Measurements from ENCODE around the gene EDDM3A.

EDDM3A gene

DNA sequence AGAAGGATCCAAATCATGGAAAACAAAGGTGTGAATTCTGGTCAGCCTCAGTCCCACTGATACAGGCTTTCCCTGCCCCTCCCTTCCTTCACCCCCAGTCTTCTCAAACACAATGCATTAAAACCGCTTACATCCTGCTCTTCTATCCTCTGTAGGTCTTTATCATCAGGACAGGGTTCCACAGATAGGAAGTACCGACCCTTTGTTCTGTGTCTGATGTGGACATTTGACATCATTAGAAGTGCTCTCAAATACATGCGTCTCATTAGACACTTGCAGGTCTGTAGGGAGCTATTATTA, 22.9 kb downstream of the EDDM3A start:
- Mint-ChIP-seq H3K9me3 (no peaks in the 10 kb centered on the region), H3K36me3 (ENCODE audit: low read depth) (no peaks in the 10 kb centered on the region)
- TF ChIP-seq, protein P1, sequence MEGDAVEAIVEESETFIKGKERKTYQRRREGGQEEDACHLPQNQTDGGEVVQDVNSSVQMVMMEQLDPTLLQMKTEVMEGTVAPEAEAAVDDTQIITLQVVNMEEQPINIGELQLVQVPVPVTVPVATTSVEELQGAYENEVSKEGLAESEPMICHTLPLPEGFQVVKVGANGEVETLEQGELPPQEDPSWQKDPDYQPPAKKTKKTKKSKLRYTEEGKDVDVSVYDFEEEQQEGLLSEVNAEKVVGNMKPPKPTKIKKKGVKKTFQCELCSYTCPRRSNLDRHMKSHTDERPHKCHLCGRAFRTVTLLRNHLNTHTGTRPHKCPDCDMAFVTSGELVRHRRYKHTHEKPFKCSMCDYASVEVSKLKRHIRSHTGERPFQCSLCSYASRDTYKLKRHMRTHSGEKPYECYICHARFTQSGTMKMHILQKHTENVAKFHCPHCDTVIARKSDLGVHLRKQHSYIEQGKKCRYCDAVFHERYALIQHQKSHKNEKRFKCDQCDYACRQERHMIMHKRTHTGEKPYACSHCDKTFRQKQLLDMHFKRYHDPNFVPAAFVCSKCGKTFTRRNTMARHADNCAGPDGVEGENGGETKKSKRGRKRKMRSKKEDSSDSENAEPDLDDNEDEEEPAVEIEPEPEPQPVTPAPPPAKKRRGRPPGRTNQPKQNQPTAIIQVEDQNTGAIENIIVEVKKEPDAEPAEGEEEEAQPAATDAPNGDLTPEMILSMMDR (IDR thresholded peaks at IDR 0.05; ENCODE audit: unreplicated experiment in 3 of 3) = no peak

GRCh38 chr14:20769421-20769820, 23.7 kb downstream of the EDDM3A start:
- Mint-ChIP-seq H3K4me1 (no peaks in the 10 kb centered on the region), H3K36me3 (ENCODE audit: low read depth) (no peaks in the 10 kb centered on the region), H3K4me3 (no peak overlapping the region), H3K27ac (no peak overlapping the region), H3K9me3 (no peaks in the 10 kb centered on the region), H3K27me3 (ENCODE audit: low read depth) (no peaks in the 10 kb centered on the region)
- TF ChIP-seq, protein P1 (IDR thresholded peaks at IDR 0.05; ENCODE audit: unreplicated experiment in 3 of 3) = no peak

More for the DNA sequence above, 22.9 kb downstream of the EDDM3A start:
- H3K27me3 Mint-ChIP-seq (ENCODE audit: low read depth) = no peaks in the 10 kb centered on the region
- no peak overlapping the region for H3K4me3 Mint-ChIP-seq
- H3K4me1 Mint-ChIP-seq = no peaks in the 10 kb centered on the region
- H3K27ac Mint-ChIP-seq = no peak overlapping the region

- Mint-ChIP-seq H3K4me3 (no peak overlapping the region), H3K9me3 (no peaks in the 10 kb centered on the region), H3K4me1 (no peaks in the 10 kb centered on the region), H3K27me3 (ENCODE audit: low read depth) (peaks cover 13% of the 10 kb centered on the region), H3K27ac (no peak overlapping the region), H3K36me3 (ENCODE audit: low read depth) (no peaks in the 10 kb centered on the region)
- TF ChIP-seq, protein P1 (IDR thresholded peaks at IDR 0.05; ENCODE audit: unreplicated experiment in 3 of 3) = no peak
Observed at GRCh38 chr14:20772650-20773049, 27.0 kb downstream of the EDDM3A start.

- H3K36me3 Mint-ChIP-seq (ENCODE audit: low read depth) = no peaks in the 10 kb centered on the region
- H3K4me1 Mint-ChIP-seq = no peaks in the 10 kb centered on the region
- peaks cover 13% of the 10 kb centered on the region for H3K27me3 Mint-ChIP-seq (ENCODE audit: low read depth)
- H3K4me3 Mint-ChIP-seq = no peak overlapping the region
- TF ChIP-seq, protein P1 (IDR thresholded peaks at IDR 0.05; ENCODE audit: unreplicated experiment in 3 of 3) = no peak
- peak overlapping the region in 1 of 3 experiments; percentile 10 for H3K27ac Mint-ChIP-seq
- no peaks in the 10 kb centered on the region for H3K9me3 Mint-ChIP-seq
Observed at GRCh38 chr14:20774258-20774824, 28.7 kb downstream of the EDDM3A start.

DNA sequence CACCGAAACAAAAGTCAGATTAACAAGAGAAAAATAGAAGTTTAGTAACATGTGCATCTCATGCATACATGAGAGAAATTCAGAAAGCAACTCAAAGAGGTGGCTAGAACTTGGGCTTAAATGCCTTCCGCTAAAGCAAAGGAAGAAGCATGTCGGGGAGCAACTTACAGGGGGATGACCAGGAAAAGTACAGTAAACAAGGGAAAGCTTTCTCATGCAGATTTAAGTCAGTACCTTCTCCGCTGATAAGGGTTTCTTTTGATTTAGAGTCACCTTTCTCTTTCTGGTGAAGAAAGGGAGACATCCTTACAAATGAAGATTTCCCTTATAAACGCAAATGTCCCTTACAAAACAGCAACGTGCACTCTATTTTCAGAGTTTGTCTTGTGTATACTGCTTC, 29.4 kb downstream of the EDDM3A start:
- Mint-ChIP-seq H3K4me3 (no peak overlapping the region), H3K9me3 (no peaks in the 10 kb centered on the region), H3K27ac (peak overlapping the region in 1 of 3 experiments; percentile 10), H3K4me1 (no peaks in the 10 kb centered on the region), H3K27me3 (ENCODE audit: low read depth) (peaks cover 13% of the 10 kb centered on the region), H3K36me3 (ENCODE audit: low read depth) (no peaks in the 10 kb centered on the region)
- TF ChIP-seq, protein P1 (IDR thresholded peaks at IDR 0.05; ENCODE audit: unreplicated experiment in 3 of 3) = no peak

- Mint-ChIP-seq H3K4me3 (no peak overlapping the region), H3K4me1 (peaks cover under 1% of the 10 kb centered on the region)
- TF ChIP-seq, protein P1 (IDR thresholded peaks at IDR 0.05; ENCODE audit: unreplicated experiment in 3 of 3) = no peak
Observed at GRCh38 chr14:20775901-20776300, 30.2 kb downstream of the EDDM3A start.

More at GRCh38 chr14:20775901-20776300, 30.2 kb downstream of the EDDM3A start:
- no peaks in the 10 kb centered on the region for H3K9me3 Mint-ChIP-seq
- H3K27ac Mint-ChIP-seq = no peak overlapping the region
- H3K27me3 Mint-ChIP-seq (ENCODE audit: low read depth) = peaks cover 13% of the 10 kb centered on the region
- H3K36me3 Mint-ChIP-seq (ENCODE audit: low read depth) = no peaks in the 10 kb centered on the region

Data from nephron (organoid).